SKM-1 (cell line): ENCODE results near the gene LGALS12.
"Not testable (repeated sequence)": the region's sequence is repeated elsewhere in the genome, so short reads cannot be mapped to it uniquely, and the experiment has no call there.

Experiments
- DNase-seq: peaks from one replicate; lab custom pipeline; 2025; ENCODE audit not compliant: unreplicated experiment; lab: John Stamatoyannopoulos, UW

The LGALS12 gene

DNA sequence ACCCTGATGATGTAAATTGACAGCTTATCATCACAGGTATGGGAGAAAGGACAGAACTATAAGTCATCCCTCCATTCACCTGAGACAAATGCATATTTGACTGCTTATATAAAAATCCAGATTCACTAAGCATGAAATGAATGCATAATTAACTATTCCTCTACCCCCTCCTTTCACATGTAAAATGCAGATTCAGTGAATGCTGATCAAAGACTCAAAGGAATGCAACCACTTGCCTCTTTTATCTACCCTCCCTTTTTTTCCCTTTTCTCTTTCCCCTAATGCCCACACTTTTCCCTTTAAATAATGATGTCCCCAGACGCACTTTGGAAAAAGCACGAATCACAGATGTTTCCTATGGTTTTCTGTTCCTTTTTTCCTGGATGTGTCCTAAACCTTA lies 26.2 kb downstream of the LGALS12 start:
- DNase-seq, result no peak

GRCh38 chr11:63532799-63533475 lies 27.1 kb downstream of the LGALS12 start:
- DNase-seq, result no peak

DNA sequence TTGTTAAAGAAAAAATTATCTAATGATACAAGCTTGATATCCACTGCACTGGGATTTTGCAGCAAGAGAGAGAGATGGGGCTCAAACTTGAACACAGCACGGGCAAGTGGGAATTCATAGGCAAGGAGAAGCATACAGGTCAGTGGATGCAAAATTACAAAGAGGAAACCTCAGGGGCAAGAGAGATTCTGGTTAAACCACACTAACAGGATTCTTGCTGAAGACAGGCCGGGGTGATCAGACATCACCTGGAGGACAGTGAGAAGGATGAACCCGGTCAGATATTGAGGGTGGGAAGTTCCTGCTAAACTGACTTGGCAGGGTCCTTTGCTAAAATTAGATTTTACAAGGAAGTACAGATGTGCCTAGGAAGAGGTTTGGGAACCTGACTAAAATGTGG lies 28.2 kb downstream of the LGALS12 start:
- DNase-seq, result no peak

- no peak for DNase-seq
These were observed 29.1 kb downstream of the LGALS12 start for GRCh38 chr11:63534895-63535461.

GRCh38 chr11:63535734-63536133 lies 29.9 kb downstream of the LGALS12 start:
- no peak for DNase-seq

DNA sequence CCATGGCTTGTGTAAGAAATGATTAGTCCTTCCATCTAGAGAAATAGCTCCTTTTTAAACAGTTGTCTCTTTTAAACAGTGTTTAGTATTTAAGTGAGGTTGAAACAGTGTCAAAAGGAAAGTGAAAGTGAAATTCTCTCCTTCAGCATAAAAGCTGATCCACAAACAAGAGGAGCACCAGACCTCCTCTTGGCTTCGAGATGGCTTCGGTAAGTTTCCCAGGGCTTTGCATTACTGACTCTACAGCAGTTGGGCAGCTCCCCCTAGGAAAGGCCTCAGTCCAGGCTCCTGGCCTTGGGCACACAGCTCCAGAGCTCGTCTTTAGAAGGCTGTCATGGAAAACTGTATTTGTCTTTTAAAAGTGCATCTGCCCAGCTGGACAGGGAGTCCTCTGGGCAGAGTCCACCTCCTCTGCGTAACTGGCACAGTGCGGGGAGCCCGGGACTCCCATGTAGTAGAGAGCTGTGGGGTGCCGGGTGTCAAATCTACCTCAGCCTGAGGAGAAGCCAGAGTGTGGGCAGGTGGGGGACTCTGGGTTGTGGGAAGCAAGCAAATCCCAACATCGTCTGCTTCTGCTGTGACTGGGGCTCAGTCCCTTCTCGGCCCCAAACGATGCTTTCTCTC lies 30.9 kb downstream of the LGALS12 start, which contains the start of gene PLAAT4:
PLAAT4 (plus strand) TSS at position 140 of the 624 bp plus-strand sequence; CDS start at position 201, 61 bp downstream.
- DNase-seq, result no peak

DNA sequence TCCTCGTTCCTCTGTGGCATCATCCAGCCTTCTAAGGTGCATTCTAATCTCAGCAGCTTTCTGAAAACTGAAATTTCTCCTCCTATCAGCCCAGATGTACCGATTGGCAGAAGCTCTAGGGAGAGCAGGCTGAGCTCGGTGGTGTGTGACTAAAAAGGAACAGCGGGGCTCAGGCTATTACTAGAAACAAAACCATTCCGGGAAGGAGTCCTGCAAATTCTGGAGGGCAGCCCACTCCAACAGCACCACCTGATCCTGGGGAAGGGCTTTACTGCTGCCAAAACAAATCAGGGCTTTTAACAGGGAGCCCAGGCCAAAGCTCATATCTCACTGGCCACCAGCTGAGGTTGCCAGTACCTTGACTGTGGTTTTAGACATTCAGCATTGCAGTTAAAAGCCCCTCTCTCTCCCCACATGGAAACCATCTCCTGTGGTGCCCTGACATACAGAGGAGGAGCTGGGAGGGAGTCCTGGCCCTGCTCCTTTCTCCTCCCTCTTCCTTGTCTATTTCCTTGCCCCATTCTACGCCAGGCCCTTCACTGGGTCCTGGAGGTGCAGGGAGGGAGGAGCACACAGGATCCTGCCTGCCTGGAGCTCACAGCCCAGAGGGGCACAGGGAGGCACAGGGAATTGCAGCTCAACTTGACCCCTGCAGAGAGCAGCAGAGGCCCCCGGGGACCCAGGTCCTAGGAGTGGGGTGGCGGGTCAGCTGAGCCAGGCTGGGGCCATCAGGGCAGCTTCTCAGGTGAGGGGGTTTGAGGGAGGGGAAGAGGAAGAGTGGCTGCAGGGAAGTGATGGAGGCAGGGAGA lies 31.6 kb downstream of the LGALS12 start:
- DNase-seq, result no peak

DNA sequence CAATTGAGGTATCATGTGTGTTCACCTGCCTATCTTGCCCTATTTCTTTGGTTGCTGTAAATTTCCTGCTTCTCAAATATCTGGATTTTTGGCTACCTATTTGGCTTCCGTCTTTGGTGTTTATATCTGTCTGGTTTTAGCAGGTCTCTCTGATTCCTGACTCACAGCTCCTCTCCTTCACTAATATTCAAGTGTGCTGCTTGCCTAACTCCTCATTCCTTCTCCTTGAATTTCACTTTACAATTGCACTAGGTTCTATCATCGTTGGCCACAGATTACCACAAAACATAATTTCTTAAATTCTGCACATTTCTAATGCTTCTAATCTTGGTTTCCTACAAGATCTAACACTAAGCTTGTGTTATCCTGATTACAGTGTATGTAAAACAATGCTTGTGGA lies 36.6 kb downstream of the LGALS12 start:
- not testable (repeated sequence) for DNase-seq

DNA sequence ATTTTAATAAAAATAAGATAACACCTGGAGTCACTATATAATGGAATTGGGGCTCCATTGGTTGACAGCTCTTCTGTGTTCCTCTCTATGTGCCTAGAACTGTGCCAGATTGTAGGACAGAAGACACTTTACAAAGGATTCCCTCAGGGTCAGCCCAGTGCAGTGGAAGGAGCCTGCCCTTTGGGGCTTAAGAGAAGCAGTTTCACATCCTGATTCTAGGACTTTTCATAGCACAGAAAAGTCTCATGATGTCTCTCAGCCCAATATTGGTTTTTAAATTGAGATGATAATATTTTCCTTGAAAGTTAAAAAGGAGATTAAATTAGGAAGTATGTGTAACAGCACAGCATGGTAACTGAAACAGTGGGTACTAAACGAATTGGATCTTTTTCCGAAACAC lies 37.8 kb downstream of the LGALS12 start:
- no peak for DNase-seq

GRCh38 chr11:63547061-63547460 lies 41.2 kb downstream of the LGALS12 start:
- no peak for DNase-seq

- no peak for DNase-seq
These were observed 42.3 kb downstream of the LGALS12 start for GRCh38 chr11:63548178-63548577.

DNA sequence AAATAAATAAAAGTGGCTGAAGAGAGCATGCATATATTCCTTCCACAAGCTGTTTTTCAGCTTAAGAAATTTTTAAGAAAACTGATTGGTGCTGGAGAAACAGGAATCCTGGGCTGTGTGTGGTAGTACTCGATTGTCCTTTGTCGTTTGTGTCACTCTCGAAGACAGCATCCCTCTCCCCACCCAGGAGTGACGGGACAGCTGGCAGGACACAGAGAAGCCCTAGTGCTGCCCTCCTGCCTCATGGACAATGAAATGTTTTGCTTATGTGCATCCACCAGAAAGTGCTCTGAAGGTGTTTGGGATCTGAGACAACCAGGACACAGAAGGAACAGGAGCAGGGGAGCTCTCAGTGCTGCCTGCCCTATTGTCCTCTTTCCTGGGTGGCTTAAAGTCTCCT lies 43.5 kb downstream of the LGALS12 start:
- DNase-seq, result no peak

DNA sequence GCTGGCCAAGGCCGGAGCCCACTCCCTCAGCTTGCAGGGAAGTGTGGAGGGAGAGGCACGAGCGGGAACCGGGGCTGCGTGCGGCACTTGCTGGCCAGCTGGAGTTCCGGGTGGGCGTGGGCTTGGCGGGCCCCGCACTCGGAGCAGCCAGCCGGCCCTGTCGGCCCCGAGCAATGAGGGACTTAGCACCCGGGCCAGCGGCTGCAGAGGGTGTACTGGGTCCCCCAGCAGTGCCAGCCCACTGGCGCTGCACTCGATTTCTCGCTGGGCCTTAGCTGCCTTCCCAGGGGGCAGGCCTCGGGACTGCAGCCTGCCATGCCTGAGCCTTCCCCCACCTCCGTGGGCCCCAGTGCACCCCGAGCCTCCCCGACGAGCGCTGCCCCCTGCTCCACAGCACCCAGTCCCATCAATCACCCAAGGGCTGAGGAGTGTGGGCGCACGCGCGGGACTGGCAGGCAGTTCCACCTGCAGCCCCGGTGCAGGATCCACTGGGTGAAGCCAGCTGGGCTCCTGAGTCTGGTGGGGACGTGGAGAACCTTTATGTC lies 44.3 kb downstream of the LGALS12 start:
- DNase-seq, result not testable (repeated sequence)

GRCh38 chr11:63551091-63551888 lies 45.4 kb downstream of the LGALS12 start:
- no peak for DNase-seq

- DNase-seq, result no peak
These were observed 46.0 kb downstream of the LGALS12 start for GRCh38 chr11:63551889-63552266.

- DNase-seq, result no peak
These were observed 47.0 kb downstream of the LGALS12 start for GRCh38 chr11:63552921-63553320.

GRCh38 chr11:63553759-63554158 lies 47.9 kb downstream of the LGALS12 start:
- DNase-seq, result no peak

DNA sequence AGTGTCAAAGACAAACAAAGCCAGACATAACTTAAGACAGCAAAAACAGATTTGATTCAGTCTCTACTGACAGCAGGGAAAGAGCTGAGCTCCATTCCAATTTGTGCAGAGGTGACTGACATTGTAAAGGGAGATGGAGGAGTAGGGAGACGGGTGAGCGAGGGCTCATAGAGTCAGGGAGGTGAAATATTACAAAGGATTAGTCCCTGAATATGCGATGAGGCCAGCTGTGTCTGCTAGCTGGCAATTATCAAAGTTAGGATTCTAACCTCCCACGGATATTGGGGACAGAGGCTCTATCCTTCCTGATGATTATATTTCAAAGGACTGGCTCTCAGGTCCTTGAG lies 49.0 kb downstream of the LGALS12 start:
- DNase-seq, result no peak

GRCh38 chr11:63556404-63557013 lies 50.6 kb downstream of the LGALS12 start:
- no peak for DNase-seq

DNA sequence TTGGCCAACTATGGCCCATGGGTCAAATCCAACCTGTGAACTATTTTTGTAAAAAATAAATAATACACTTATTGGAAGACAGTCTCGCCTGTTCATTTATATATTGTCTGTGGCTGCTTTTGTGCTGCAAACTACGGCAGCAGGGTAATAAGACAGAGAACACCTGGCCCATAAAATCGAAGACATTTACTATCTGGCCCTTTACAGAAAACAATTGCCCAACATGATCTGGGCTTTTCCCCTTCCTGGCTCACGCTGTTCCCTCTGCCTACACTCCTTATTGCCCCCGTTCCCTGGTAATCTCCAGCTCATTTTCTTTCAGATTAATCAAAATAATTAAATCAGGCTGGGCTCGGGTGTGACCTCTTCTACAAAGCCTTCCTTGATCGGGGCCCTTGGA lies 51.7 kb downstream of the LGALS12 start:
- DNase-seq, result no peak
